Upper lobe of right lung (tissue), 1 donor: Measurements from ENCODE around the gene PPM1E. TPM values are rescaled to one million over a fixed set of nuclear protein-coding genes. Genes with fewer than 3 reads are reported as not detected.
A peak's percentile ranks its signal among the peaks of the same experiment; 100 is the strongest.

Experiments
- ATAC-seq: fragments of 200-7000 bp; cut with Tn5 transposase; one replicate; pipeline ENCODE4 v1.9.1; 2020; ENCODE audit warnings: mild to moderate bottlenecking, moderate library complexity
- DNase-seq: peaks from one replicate; pipeline ENCODE4 v3.0.0-alpha.2; 2020
- H3K27ac ChIP-seq: fragments of 200-600 bp; one replicate; pipeline ENCODE4 v1.8.0; 2022
- H3K27me3 ChIP-seq: fragments of 200-600 bp; one replicate; pipeline ENCODE4 v1.8.0; 2022; ENCODE audit warnings: mild to moderate bottlenecking
- H3K36me3 ChIP-seq: fragments of 200-600 bp; one replicate; pipeline ENCODE4 v1.8.0; 2022
- H3K4me1 ChIP-seq: fragments of 200-600 bp; one replicate; pipeline ENCODE4 v1.8.0; 2022
- H3K4me3 ChIP-seq: fragments of 200-600 bp; one replicate; pipeline ENCODE4 v1.8.0; 2022; ENCODE audit warnings: mild to moderate bottlenecking
- H3K9me3 ChIP-seq: fragments of 200-600 bp; one replicate; pipeline ENCODE4 v1.8.0; 2022
- CTCF ChIP-seq: fragments of 200-600 bp; IDR thresholded peaks from one replicate; pipeline ENCODE4 v1.8.0; 2022; ENCODE audit warnings: antibody characterized with exemption
- intact Hi-C: fragments of 100-400 bp; cut with DNase I; formaldehyde crosslinking; loops from one replicate; pipeline ENCODE4 v1.11.0; 2022
- total RNA-seq: library from RNA; stranded (reverse); fragmentation: NEBNext Ultra II Directional; extraction: Animal tissue kit (Norgen Biotek cat#: 25700); gene quantifications from one replicate; pipeline ENCODE4 v1.2.1, GENCODE V29; 2021
- donor health status: DM: no; HTN: yes; CAD: no; lungs with severe emphysema.

Gene PPM1E
- total RNA-seq, 1 donor from 2014 or later = not detected

DNA sequence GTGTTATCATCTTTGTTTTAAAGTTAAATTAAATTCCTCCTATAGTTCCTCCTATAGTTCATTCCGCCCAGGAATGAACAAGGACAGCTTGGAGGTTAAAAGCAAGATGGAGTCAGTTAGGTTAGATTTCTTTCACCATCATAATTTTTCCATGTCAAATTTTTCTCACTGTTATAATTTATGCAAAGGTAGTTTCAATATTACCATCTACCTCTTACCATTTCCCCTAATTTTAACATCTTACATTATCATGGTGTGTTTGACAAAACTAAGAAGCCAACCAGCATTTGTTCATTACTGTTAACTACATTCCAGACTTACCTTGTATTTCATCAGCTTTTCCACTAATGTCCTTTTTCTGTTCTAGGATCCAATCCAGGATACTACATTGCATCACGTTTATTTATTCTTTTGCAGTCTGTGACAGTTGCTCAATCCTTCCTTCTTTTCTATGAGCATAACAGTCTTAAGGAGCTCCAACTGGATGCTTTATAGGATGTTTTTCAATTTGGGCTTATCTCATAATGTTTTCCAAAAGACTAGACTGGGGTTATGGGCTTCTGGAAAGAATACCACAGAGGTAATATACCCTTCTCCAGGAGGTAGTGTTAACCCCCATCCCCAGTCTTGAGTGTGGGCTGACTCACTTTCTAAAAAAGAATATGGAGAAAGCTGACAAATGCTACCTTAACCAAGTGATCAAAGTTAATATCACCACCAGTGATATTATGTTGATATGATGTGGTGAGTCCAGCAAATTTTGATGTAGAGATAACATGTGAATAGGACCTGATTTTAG, 158.5 kb downstream of the PPM1E start:
- H3K36me3 ChIP-seq = no peaks in the 10 kb centered on the region
- no peak overlapping the region for H3K4me3 ChIP-seq
- no peaks in the 10 kb centered on the region for H3K27me3 ChIP-seq
- DNase-seq = no peak
- no peak for TF ChIP-seq CTCF
- H3K27ac ChIP-seq = no peak overlapping the region
- intact Hi-C loops = no loop called here
- H3K9me3 ChIP-seq = no peaks in the 10 kb centered on the region
- H3K4me1 ChIP-seq = no peaks in the 10 kb centered on the region
- ATAC-seq = peak; percentile 59

- Histone ChIP-seq H3K27ac (no peak overlapping the region), H3K4me1 (no peaks in the 10 kb centered on the region), H3K4me3 (no peak overlapping the region), H3K9me3 (no peaks in the 10 kb centered on the region), H3K27me3 (no peaks in the 10 kb centered on the region), H3K36me3 (no peaks in the 10 kb centered on the region)
- ATAC-seq (no peak), DNase-seq (no peak)
- intact Hi-C loops = no loop called here
- no peak for TF ChIP-seq CTCF
Measured at GRCh38 chr17:58917228-58917627, 161.6 kb downstream of the PPM1E start.

DNA sequence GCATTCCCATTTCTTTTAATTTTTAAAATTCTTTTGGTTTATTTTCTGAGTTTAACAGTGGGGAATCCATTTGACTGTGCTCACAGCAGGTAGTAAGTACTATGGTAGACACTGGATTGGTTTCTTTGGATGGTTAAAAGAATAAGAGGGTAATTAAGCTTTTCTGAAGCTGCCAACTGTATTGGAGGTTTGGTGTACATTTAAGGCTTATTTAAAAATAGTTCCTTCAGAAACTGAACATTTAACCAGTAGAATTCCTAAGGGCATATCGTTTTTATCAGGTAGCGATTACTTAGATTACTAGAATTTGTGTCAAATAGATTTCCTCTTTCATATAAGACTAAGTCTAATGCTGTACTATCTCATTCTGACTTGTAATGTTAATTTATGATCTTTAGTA, 162.4 kb downstream of the PPM1E start:
- no peak for TF ChIP-seq CTCF
- H3K4me3 ChIP-seq = no peak overlapping the region
- intact Hi-C loops = no loop called here

GRCh38 chr17:58918884-58919283, 163.2 kb downstream of the PPM1E start:
- intact Hi-C loops = no loop called here

More for the DNA sequence above, 162.4 kb downstream of the PPM1E start:
- Histone ChIP-seq H3K36me3 (no peaks in the 10 kb centered on the region), H3K9me3 (no peaks in the 10 kb centered on the region), H3K27ac (no peak overlapping the region), H3K27me3 (no peaks in the 10 kb centered on the region), H3K4me1 (no peaks in the 10 kb centered on the region)
- DNase-seq = no peak
- ATAC-seq = no peak

DNA sequence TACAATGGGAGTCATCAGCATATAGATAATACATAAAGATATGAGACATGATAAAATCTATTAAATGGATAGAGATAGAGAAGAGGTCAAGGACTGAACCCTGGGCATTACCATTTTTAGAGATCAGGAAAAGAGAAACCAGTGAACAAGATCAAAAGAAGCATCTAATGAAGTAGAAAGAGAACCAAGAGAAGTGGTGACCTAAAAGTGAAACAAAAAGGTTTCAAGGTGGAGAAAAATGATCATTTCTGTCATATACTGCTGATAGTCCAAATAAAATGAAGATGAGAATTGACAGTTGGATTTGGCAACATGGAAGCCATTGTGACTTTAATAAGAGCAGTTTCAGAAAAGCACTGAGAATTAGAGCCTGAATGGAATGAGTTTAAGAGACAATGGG, 165.1 kb downstream of the PPM1E start:
- H3K36me3 ChIP-seq = no peaks in the 10 kb centered on the region
- intact Hi-C loops = no loop called here
- ATAC-seq (no peak), DNase-seq (no peak)
- H3K4me3 ChIP-seq = no peak overlapping the region
- H3K9me3 ChIP-seq = no peaks in the 10 kb centered on the region
- no peaks in the 10 kb centered on the region for H3K27me3 ChIP-seq
- no peak overlapping the region for H3K27ac ChIP-seq
- no peaks in the 10 kb centered on the region for H3K4me1 ChIP-seq
- no peak for TF ChIP-seq CTCF

More at GRCh38 chr17:58918884-58919283, 163.2 kb downstream of the PPM1E start:
- TF ChIP-seq CTCF = no peak
- H3K4me1 ChIP-seq = no peaks in the 10 kb centered on the region
- H3K9me3 ChIP-seq = no peaks in the 10 kb centered on the region
- H3K27ac ChIP-seq = no peak overlapping the region
- no peak for ATAC-seq
- no peaks in the 10 kb centered on the region for H3K36me3 ChIP-seq
- no peak for DNase-seq
- H3K27me3 ChIP-seq = no peaks in the 10 kb centered on the region
- no peak overlapping the region for H3K4me3 ChIP-seq
